Activated CD8-positive, alpha-beta memory T cell treated with anti-CD3 and anti-CD28 coated beads, Interleukin-2, amount 10 ng/mL, durations not matched to agents 7 days and 5 days (primary cell): Measurements from ENCODE around the gene RBBP8NL. TPM values are rescaled to one million over a fixed set of nuclear protein-coding genes. Genes with fewer than 3 reads are reported as not detected.

ENCODE experiments used
- ATAC-seq: fragments of 150-1000 bp; cut with Tn5 transposase; one replicate; pipeline ENCODE4 v1.10.0; 2021; ENCODE audit warnings: moderate library complexity
- CTCF ChIA-PET: fragments of 350-600 bp; sonication (Branson Sonifier 250); formaldehyde crosslinking; loops from one replicate; lab custom pipeline; 2021; ENCODE audit warnings: antibody characterized with exemption; lab: Charles Lee
- DNase-seq: peaks from one replicate; pipeline ENCODE4 v3.0.0-alpha.2; 2020
- H3K27ac Mint-ChIP-seq: one replicate; pipeline ENCODE4 v1.8.0; 2021; ENCODE audit warnings: mild to moderate bottlenecking, mixed read lengths
- H3K27me3 Mint-ChIP-seq: one replicate; pipeline ENCODE4 v1.8.0; 2021; ENCODE audit warnings: mixed read lengths
- H3K36me3 Mint-ChIP-seq: one replicate; pipeline ENCODE4 v1.8.0; 2021; ENCODE audit warnings: mild to moderate bottlenecking, mixed read lengths
- H3K4me1 Mint-ChIP-seq: one replicate; pipeline ENCODE4 v1.8.0; 2021; ENCODE audit warnings: mixed read lengths
- H3K4me3 Mint-ChIP-seq: one replicate; pipeline ENCODE4 v1.8.0; 2021; ENCODE audit warnings: mild to moderate bottlenecking, moderate library complexity, mixed read lengths
- H3K9me3 Mint-ChIP-seq: one replicate; pipeline ENCODE4 v1.8.0; 2022; ENCODE audit warnings: low read depth, mixed read lengths
- total RNA-seq, 2 experiments: library from RNA; stranded (reverse); gene quantifications; one replicate each; pipeline ENCODE4 v1.2.3, GENCODE V29; 2021

RBBP8NL gene
- total RNA-seq, 2 experiments from 2014 or later, result not detected

DNA sequence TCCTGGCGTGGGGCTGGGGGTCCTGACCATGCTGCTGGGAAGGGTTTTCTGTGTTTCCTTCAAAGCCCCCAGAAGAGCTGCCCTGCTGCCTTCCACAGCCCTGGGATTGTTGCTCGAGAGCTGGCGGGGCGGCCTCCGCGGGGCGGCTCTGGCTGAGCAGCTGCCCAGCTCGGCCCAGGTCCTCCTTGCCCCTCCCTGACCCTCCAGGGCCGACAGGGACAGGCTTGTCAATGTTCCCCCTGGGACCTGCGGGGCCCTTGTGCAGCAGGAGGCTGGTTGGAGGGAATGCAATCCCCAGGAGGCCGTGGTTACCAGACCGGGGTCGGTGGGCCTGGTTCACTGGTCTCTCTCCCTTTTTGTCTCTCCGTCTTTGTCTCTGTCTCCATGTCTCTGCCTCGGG, 28.6 kb upstream of the RBBP8NL start:
- H3K4me3 Mint-ChIP-seq, result no peak overlapping the region
- ATAC-seq (no peak), DNase-seq (no peak)
- no peaks in the 10 kb centered on the region for H3K9me3 Mint-ChIP-seq
- H3K27ac Mint-ChIP-seq, result no peak overlapping the region
- H3K27me3 Mint-ChIP-seq, result peaks cover 2% of the 10 kb centered on the region
- no peaks in the 10 kb centered on the region for H3K4me1 Mint-ChIP-seq
- CTCF ChIA-PET, result no interaction called here
- H3K36me3 Mint-ChIP-seq, result no peaks in the 10 kb centered on the region

- ATAC-seq, result no peak
- Mint-ChIP-seq H3K9me3 (no peaks in the 10 kb centered on the region), H3K4me3 (no peak overlapping the region), H3K36me3 (no peaks in the 10 kb centered on the region), H3K27ac (no peak overlapping the region), H3K27me3 (peaks cover 2% of the 10 kb centered on the region), H3K4me1 (no peaks in the 10 kb centered on the region)
- no peak for DNase-seq
- CTCF ChIA-PET, result no interaction called here
These were observed 27.7 kb upstream of the RBBP8NL start for GRCh38 chr20:62454904-62455636.

DNA sequence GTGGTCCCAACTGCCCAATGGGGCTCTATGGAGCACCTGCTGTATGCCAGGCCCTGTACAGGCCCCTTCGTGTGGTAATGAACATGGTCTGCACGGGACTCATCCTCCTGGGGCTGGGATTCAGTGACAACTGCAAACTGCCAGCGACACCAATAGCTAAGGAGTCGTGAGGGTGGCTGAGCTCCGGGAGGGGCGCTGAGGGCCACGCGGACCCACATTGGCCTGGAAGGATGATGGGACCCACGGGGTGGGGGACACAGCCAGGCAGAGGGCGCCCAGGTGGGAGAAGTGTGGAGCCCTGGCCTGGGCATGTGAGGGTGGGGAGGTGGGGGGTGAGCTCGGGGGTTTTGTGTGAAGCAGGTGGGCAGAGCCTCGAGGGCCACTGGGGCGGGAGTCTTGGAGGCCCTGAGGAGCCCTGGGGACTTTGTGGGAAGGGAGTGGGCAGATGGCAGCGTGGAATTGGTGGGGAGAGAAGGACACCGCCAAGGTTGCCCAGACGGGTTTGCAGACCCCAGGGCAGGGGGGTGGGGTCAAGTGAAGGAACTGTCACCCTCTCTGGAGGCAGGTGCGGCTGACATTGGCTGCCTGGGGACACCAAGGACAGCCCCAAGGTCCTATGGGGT, 26.0 kb upstream of the RBBP8NL start:
- Mint-ChIP-seq H3K36me3 (no peaks in the 10 kb centered on the region), H3K27me3 (peaks cover 2% of the 10 kb centered on the region), H3K27ac (no peak overlapping the region), H3K4me1 (no peaks in the 10 kb centered on the region), H3K4me3 (no peak overlapping the region), H3K9me3 (no peaks in the 10 kb centered on the region)
- no peak for ATAC-seq
- CTCF ChIA-PET, result no interaction called here
- DNase-seq, result no peak

GRCh38 chr20:62452475-62453095, 25.2 kb upstream of the RBBP8NL start:
- Mint-ChIP-seq H3K27ac (no peak overlapping the region), H3K4me1 (no peaks in the 10 kb centered on the region), H3K9me3 (no peaks in the 10 kb centered on the region), H3K36me3 (no peaks in the 10 kb centered on the region), H3K27me3 (peaks cover 2% of the 10 kb centered on the region), H3K4me3 (no peak overlapping the region)
- DNase-seq (no peak), ATAC-seq (no peak)
- CTCF ChIA-PET, result no interaction called here

DNA sequence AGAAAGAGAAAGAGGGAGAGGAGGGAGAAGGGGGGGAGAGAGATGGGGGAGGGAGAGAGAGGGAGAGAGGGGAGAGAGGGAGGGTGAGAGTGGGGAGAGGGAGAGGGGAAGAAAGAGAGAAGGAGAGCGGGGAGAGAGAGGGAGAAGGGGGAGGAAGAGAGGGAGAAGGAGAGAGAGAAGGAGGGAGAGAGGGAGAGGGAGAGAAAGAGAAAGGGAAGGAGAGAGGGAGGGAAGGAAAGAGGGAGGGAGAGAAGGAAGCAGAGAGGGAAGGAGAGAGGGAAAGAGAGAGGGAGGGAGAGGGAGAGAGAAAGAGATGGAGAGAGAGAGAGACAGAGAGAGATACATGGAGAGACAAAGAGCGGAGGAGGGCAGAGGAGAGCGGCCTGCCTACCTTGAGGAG, 24.6 kb upstream of the RBBP8NL start:
- no peaks in the 10 kb centered on the region for H3K9me3 Mint-ChIP-seq
- CTCF ChIA-PET, result no interaction called here
- no peak overlapping the region for H3K27ac Mint-ChIP-seq
- H3K36me3 Mint-ChIP-seq, result no peaks in the 10 kb centered on the region
- peaks cover 2% of the 10 kb centered on the region for H3K27me3 Mint-ChIP-seq
- no peaks in the 10 kb centered on the region for H3K4me1 Mint-ChIP-seq
- DNase-seq, result no peak
- no peak overlapping the region for H3K4me3 Mint-ChIP-seq
- no peak for ATAC-seq

GRCh38 chr20:62451156-62451767, 23.9 kb upstream of the RBBP8NL start:
- Mint-ChIP-seq H3K27ac (no peak overlapping the region), H3K4me1 (no peaks in the 10 kb centered on the region), H3K9me3 (no peaks in the 10 kb centered on the region)

DNA sequence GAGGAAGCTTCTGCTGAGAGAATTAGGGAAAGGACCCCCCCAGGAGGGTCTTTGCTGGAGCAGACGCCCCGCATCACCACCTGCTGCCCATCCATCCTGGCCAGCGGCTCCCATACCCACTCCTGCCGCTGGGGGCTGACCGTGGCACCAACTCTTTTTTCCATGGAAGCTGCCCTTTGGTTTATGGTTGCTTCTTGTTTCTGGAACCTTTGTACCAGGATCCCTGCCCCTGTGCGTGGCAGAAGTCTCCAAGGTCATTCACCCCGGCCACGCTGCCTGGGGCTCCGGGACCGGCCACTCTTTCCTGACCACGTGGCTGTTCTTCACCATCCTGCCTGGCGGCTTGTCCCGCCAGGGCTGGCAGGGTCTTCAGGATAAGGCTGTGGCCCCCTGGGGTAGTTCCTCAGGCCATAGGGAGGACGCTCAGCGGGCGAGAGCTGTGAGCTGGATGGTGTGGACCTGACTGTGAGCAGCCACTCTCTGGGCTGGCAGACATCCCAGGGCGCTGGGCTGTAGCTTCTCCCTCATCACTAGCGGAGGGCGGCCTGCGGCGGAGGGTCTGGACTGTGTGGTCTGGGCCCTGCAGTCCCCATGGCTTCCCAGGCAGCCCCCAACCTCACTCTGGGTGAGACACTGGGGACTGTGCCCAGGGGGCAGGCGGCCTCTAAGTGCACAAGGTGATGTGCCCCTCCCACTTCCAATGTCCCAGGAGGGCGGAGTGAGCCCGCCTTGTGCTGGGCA, 22.8 kb upstream of the RBBP8NL start:
- Mint-ChIP-seq H3K27me3 (peaks cover 2% of the 10 kb centered on the region), H3K4me3 (no peak overlapping the region), H3K9me3 (no peaks in the 10 kb centered on the region), H3K4me1 (no peaks in the 10 kb centered on the region), H3K36me3 (no peaks in the 10 kb centered on the region), H3K27ac (no peak overlapping the region)
- CTCF ChIA-PET, result no interaction called here
- DNase-seq, result no peak
- no peak for ATAC-seq

More at GRCh38 chr20:62451156-62451767, 23.9 kb upstream of the RBBP8NL start:
- Mint-ChIP-seq H3K4me3 (no peak overlapping the region), H3K36me3 (no peaks in the 10 kb centered on the region), H3K27me3 (peaks cover 2% of the 10 kb centered on the region)
- DNase-seq, result no peak
- CTCF ChIA-PET, result no interaction called here
- no peak for ATAC-seq

- Mint-ChIP-seq H3K4me3 (no peak overlapping the region), H3K27me3 (no peaks in the 10 kb centered on the region), H3K27ac (no peak overlapping the region), H3K4me1 (no peaks in the 10 kb centered on the region), H3K9me3 (no peaks in the 10 kb centered on the region), H3K36me3 (no peaks in the 10 kb centered on the region)
- ATAC-seq (no peak), DNase-seq (no peak)
- CTCF ChIA-PET, result no interaction called here
These were observed 21.4 kb upstream of the RBBP8NL start for GRCh38 chr20:62448788-62449187.

GRCh38 chr20:62448038-62448437, 20.7 kb upstream of the RBBP8NL start:
- DNase-seq, result no peak
- Mint-ChIP-seq H3K27ac (no peak overlapping the region), H3K27me3 (no peaks in the 10 kb centered on the region), H3K4me3 (no peak overlapping the region), H3K36me3 (no peaks in the 10 kb centered on the region), H3K4me1 (no peaks in the 10 kb centered on the region), H3K9me3 (no peaks in the 10 kb centered on the region)
- CTCF ChIA-PET, result no interaction called here
- no peak for ATAC-seq

- H3K4me3 Mint-ChIP-seq, result no peak overlapping the region
- CTCF ChIA-PET, result no interaction called here
- H3K9me3 Mint-ChIP-seq, result no peaks in the 10 kb centered on the region
- no peak overlapping the region for H3K27ac Mint-ChIP-seq
- no peaks in the 10 kb centered on the region for H3K36me3 Mint-ChIP-seq
- H3K4me1 Mint-ChIP-seq, result no peaks in the 10 kb centered on the region
- no peak for DNase-seq
- H3K27me3 Mint-ChIP-seq, result no peaks in the 10 kb centered on the region
- ATAC-seq, result no peak
These were observed 19.8 kb upstream of the RBBP8NL start for GRCh38 chr20:62446888-62447869.

DNA sequence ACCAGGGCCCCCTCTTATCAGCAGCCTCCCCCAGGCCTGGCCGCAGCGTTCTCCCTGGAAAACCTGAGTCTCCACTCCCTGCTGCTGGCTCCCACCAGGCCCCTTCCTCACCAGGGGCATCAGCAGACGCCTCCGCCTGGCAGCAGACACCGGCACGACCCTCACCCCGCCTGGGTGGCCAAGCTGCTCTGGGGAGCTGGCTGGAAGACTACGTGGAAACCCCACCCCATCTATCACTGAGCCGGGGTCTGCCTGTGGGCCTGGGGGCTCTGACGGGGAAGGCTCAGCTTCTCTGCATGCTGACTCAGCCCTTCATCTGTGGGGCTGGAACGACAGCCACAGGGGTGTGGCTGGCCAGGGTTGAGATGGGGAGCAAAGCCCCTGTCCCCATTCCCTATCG, 19.1 kb upstream of the RBBP8NL start:
- no peak for ATAC-seq
- Mint-ChIP-seq H3K4me3 (no peak overlapping the region), H3K27me3 (no peaks in the 10 kb centered on the region)

DNA sequence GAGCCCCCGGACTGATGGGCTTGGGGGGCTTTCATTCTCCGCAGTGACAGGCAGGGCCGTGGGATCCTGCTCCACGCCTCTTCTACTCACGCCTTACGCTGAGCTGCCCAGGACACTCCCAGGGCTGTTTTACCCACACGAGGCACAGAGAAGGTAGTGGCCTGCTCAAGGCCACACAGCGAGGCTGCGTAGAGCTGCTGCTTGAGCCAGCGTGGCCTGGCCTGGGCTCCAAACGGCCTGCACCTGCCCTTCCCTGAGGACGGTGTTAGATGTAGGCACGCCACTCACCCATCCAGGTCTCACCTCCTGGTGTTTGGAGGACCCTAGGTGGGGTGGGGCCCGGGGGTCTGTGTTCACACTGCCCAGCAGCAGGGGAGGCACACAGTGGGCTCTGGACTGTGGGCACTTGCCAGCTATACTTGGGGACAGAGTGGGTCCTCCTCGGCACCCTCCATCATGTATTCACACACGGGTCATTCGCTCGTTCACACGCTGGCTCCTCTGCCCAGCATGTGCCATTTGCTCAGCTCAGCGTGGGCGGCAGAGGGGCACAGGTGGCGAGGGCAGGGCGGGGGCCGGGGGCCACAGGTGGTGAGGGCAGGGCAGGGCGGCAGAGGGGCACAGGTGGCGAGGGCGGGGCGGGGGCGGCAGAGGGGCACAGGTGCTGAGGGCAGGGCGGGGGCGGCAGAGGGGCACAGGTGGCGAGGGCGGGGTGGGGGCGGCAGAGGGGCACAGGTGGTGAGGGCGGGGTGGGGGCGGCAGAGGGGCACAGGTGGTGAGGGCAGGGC, 18.4 kb upstream of the RBBP8NL start:
- Mint-ChIP-seq H3K27ac (no peak overlapping the region), H3K4me3 (no peak overlapping the region), H3K36me3 (no peaks in the 10 kb centered on the region), H3K9me3 (no peaks in the 10 kb centered on the region), H3K27me3 (peaks cover 4% of the 10 kb centered on the region), H3K4me1 (no peaks in the 10 kb centered on the region)
- ATAC-seq (no peak), DNase-seq (no peak)
- CTCF ChIA-PET, result no interaction called here

More for the DNA sequence above, 19.1 kb upstream of the RBBP8NL start:
- Mint-ChIP-seq H3K9me3 (no peaks in the 10 kb centered on the region), H3K27ac (no peak overlapping the region), H3K4me1 (no peaks in the 10 kb centered on the region), H3K36me3 (no peaks in the 10 kb centered on the region)
- CTCF ChIA-PET, result no interaction called here
- no peak for DNase-seq
